ENCODE measurements around the gene TRAF3IP3. TPM values are rescaled to one million over a fixed set of nuclear protein-coding genes. Genes with fewer than 3 reads are reported as not detected.

The TRAF3IP3 gene
- total RNA-seq, 1 experiment from 2014 or later: not detected

DNA sequence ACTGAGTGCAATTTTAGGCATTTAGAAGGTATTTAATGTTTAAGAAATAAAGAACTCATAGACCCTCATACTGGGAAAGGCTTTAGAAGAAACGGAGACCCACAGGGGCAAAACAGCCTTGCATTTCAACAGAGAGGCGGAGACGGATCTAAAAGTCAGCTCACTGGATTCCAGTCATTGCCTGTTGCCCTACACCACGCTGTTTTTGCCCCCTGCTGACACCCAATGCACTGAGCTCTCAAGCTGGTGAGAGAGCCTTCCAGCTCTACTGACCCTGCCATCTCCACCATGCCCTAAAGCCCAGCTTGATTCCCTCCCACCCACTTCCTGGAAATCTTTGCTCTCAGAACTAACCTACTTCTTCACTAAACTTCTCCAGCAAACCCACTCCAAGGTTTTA is 7.2 kb upstream of the TRAF3IP3 start:
- Mint-ChIP-seq H3K27ac (no peak overlapping the region), H3K4me3 (no peak overlapping the region), H3K36me3 (ENCODE audit: insufficient read depth in 1 of 3, low read depth in 3 of 3) (no peaks in the 10 kb centered on the region), H3K27me3 (ENCODE audit: low read depth) (peaks cover 52% of the 10 kb centered on the region), H3K9me3 (no peaks in the 10 kb centered on the region), H3K4me1 (peaks cover 14% of the 10 kb centered on the region in 2 experiments)
- H2BK120ac ChIP-seq (ENCODE audit: low read depth, low read length, poor library complexity, severe bottlenecking): no peak overlapping the region
- H3K79me1 ChIP-seq (ENCODE audit: insufficient read depth, low read depth, low read length, poor library complexity, severe bottlenecking): no peaks in the 10 kb centered on the region
- no peak overlapping the region for H4K5ac ChIP-seq (ENCODE audit: insufficient read length, low read depth, low read length)
- no peak overlapping the region for H2BK15ac ChIP-seq (ENCODE audit: low read depth, low read length)
- H3K79me2 ChIP-seq (ENCODE audit: insufficient read depth, low read length): no peaks in the 10 kb centered on the region
- H3K27me3 ChIP-seq (ENCODE audit: insufficient read depth, low read length): peaks cover 2% of the 10 kb centered on the region; the same call in 1 of the 2 replicates
- no peak overlapping the region for H2AFZ ChIP-seq (ENCODE audit: low read length)
- no peak overlapping the region for H3K56ac ChIP-seq (ENCODE audit: insufficient read length, low read depth, low read length)
- no peaks in the 10 kb centered on the region for H4K20me1 ChIP-seq (ENCODE audit: control insufficient read depth, insufficient read depth, insufficient read length)
- no peak overlapping the region for H3K9ac ChIP-seq (ENCODE audit: extremely low read depth, insufficient read length, low read length)
- TF ChIP-seq, protein P1, sequence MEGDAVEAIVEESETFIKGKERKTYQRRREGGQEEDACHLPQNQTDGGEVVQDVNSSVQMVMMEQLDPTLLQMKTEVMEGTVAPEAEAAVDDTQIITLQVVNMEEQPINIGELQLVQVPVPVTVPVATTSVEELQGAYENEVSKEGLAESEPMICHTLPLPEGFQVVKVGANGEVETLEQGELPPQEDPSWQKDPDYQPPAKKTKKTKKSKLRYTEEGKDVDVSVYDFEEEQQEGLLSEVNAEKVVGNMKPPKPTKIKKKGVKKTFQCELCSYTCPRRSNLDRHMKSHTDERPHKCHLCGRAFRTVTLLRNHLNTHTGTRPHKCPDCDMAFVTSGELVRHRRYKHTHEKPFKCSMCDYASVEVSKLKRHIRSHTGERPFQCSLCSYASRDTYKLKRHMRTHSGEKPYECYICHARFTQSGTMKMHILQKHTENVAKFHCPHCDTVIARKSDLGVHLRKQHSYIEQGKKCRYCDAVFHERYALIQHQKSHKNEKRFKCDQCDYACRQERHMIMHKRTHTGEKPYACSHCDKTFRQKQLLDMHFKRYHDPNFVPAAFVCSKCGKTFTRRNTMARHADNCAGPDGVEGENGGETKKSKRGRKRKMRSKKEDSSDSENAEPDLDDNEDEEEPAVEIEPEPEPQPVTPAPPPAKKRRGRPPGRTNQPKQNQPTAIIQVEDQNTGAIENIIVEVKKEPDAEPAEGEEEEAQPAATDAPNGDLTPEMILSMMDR (conservative IDR thresholded peaks at IDR 0.05): no peak
- H2BK20ac ChIP-seq (ENCODE audit: low read depth, low read length, poor library complexity, severe bottlenecking): no peak overlapping the region
- H2BK5ac ChIP-seq (ENCODE audit: insufficient read length, low read length): no peak overlapping the region
- no peak overlapping the region for H3K4me2 ChIP-seq (ENCODE audit: insufficient read depth, insufficient read length, low read length)
- no peaks in the 10 kb centered on the region for H3K4me1 ChIP-seq (ENCODE audit: insufficient read depth, low read length)
- H3T11ph ChIP-seq (ENCODE audit: low read length): no peak overlapping the region
- H3K27ac ChIP-seq (ENCODE audit: insufficient read length, low read depth, low read length): no peak overlapping the region
- no peak overlapping the region for H3K14ac ChIP-seq (ENCODE audit: insufficient read depth, low read length)
- no peak overlapping the region for H3K18ac ChIP-seq (ENCODE audit: insufficient read length, low read depth, low read length)
- H4K91ac ChIP-seq (ENCODE audit: insufficient read length, low read depth, low read length): no peak overlapping the region
- H4K8ac ChIP-seq (replicated peaks; ENCODE audit: insufficient read length, low read depth, low read length): no peak overlapping the region
- no peak overlapping the region for H2BK12ac ChIP-seq (ENCODE audit: insufficient read length, low read depth, low read length)
- H3K23me2 ChIP-seq (ENCODE audit: insufficient read length, low read depth, low read length, poor library complexity, severe bottlenecking): no peaks in the 10 kb centered on the region
- no peak overlapping the region for H3K4ac ChIP-seq (ENCODE audit: low read depth, low read length)
- no peak overlapping the region for H2AK5ac ChIP-seq (ENCODE audit: insufficient read length, low read length)
- WGBS (ENCODE audit: extremely low coverage, insufficient read length, low lambda C conversion rate): no CpG with 5 or more reads among the region's 4 CpGs
- peak; percentile 45 for DNase-seq
- no peaks in the 10 kb centered on the region for H3K9me3 ChIP-seq (ENCODE audit: control insufficient read depth, low read depth, low read length)
- no peak overlapping the region for H3K23ac ChIP-seq (ENCODE audit: insufficient read length, low read depth, low read length)
